GM21526 (cell line): ENCODE results near the gene ACSL3.
"Not testable (repeated sequence)": the region's sequence is repeated elsewhere in the genome, so short reads cannot be mapped to it uniquely, and the experiment has no call there.

Experiments used
- ATAC-seq: cut with Tn5 transposase; IDR thresholded peaks from one replicate; pipeline ENCODE4 v1.9.1; 2021; ENCODE audit warnings: moderate library complexity; ENCODE audit not compliant: unreplicated experiment, low FRiP score

ACSL3 gene

DNA sequence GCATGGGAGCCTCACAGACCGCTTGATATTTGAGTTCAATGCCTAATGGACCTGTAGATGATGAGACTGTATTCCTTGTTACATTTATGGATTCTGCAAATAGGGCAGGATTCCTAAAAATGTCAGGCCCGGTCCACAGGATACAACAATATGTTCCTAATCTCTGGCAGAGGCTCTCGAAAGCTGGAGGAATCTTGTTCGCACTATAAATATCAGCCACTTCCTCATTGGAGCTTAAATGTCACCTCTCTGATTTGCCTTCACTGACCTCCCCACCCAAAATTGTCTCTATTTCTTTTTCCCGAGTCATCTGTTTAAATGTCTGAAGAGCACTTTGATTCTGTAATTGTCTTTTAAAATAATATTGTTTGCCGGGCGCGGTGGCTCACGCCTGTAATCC lies 12.0 kb upstream of the ACSL3 start:
- no peak for ATAC-seq

- ATAC-seq = no peak
These were observed 8.7 kb upstream of the ACSL3 start for GRCh38 chr2:222851956-222852617.

DNA sequence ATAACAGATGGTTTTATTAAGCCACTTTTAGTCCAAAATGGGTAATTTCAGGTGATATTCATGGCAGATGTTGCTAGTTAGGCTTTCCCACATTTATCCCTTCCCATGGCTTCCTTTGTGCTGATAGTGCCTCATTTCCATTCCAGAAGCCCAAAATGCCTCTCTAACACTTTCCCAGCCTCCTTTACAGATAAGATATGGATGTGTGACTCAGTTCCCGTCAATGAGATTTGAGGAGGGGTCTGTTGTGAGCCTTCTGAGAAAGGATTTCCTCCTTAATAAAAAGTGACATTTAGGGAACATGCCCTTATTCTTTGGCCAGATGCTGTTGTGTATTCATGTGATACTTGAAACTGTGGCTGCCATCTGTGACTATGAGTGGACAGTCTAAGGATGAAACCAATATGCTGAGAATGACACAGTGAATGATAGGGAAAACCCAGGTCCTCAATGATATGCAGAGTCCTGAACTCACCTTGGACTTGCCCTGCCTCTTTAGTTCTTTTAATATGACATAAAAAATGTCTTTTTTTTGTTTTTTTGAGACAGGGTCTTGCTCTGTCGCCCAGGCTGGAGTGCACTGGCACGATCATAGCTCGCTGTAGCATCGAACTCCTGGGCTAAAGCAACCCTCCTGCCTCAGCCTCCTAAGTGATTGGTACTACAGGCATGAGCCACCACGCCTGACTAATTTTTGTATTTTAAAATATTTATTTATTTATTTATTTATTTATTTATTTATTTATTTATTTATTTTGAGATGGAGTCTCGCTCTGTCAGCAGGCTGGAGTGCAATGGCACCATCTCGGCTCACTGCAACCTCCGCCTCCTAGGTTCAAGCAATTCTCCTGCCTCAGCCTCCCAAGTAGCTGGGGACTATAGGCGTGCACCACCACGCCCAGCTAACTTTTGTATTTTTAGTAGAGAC lies 5.8 kb upstream of the ACSL3 start:
- ATAC-seq = no peak

- ATAC-seq = no peak
These were observed 837 bp upstream of the ACSL3 start for GRCh38 chr2:222859786-222860612.

DNA sequence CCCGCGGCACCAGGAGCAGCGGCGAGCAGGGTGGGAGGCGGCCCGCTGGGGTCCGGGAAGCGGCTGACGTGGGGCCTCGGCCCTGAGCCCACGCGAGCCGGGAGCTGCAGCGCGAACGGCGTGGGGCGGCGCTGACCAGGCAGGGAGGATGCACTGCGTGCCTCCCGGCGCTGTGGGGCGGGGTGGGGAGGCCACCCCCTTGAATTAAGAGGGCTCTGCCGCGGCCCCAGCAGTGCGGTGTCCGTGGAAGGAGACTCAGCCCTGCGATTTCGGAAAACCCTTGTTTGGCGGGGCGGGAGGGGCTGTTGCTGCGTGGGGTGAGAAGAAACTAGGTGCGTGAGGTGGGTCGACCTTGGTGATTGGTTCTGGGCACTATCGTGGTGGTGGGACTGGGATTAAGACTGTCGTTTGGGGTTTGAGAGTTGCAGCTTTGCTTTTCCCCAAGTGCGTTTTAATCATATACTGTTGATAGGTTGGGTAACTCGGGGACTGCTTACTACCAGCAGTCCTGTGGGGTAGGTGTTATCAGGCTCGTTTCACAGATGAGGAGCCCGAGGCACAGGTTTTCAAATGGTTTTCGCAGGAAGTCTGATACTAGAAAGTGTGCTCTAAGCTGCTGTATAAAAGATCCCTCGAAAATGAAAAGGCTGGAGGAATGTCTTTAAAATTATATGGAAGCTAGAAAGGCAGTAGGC lies 722 bp downstream of the ACSL3 start:
- ATAC-seq = peak; percentile 50

DNA sequence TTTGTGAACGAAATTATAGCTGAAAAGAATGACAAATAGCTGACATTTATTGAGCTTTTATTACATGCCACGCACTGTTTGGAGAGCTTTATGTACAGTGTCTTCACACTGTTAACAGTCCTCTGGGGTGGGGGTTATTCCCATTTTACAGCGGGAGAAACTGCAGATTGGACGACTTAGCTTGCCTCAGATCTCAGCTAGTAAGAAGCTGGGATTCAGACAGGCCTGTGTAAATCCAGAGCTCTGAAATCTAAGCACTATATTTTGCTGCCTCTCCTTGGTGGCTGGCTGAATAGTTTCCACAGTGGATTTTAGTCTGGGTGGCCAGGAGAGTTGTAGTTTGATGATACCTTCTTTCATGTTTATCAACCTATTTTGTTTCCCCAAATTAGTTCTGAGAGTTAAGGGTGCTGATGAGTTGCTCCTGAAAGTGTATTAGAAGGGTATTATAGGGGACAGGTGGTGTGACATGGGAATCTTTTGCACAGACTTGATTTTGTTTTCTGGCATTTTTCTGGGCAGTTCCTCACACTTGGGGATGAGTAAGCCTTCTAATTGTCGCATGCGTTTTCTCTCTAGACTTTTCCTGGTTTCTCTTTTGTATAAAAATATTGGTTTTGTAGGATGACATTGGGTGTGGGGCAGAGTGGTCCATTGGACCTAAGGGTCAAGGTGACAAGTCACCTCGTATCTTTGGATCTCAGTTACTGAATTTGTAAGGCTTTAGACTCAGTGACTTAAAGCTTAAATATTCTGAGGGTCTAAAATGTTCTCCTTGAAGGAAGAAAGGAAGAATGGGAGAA lies 1.5 kb downstream of the ACSL3 start:
- no peak for ATAC-seq

DNA sequence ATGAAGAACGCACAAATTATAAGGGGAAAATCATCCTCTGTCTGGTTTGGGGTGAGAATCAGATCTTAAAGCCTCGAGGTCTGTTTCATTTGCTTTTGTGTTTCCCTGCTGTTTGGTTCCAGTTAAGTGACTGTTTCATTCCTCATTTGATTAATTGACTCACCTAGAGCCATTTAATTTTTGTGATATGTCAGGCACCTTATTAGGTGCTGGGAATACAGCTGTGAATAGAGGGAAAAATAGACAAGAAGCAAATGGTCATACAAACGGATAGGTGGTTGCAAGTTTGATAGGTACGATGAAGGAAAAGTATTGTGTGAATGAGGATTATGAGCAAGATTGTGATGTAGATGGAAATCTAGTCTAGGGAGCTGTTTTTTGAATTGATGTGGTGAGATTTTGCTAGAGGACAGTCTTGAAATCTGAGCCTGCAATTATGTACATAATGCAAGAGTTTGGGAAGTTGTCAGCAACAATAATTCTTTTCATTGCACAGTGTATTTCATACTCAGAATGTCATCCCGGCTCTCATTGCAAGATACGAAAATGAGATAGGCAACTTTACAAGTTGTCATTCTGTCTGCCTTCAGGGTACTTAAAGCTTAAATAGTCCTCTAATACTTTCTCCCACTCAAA lies 2.2 kb downstream of the ACSL3 start:
- no peak for ATAC-seq

GRCh38 chr2:222864296-222864695 lies 3.5 kb downstream of the ACSL3 start:
- ATAC-seq = no peak

DNA sequence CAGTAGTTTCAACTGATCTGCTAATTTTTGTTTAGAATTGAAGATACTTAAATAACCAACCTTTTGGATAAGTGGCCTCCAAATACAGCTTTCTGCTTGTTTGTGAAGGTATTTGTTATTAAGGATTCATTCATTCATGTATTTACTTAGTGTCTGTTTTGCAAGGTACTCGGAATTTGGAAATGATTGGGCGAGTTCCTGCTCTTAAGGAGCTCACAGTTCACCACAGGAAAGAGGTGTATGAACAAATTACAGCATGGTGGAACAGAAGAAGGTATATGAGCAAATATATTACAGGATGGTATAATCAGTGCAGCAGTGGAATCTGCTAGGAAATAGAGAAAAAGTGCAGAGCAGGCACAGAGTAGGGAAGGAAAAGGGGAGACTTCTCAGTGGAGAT lies 4.5 kb downstream of the ACSL3 start:
- ATAC-seq = no peak

DNA sequence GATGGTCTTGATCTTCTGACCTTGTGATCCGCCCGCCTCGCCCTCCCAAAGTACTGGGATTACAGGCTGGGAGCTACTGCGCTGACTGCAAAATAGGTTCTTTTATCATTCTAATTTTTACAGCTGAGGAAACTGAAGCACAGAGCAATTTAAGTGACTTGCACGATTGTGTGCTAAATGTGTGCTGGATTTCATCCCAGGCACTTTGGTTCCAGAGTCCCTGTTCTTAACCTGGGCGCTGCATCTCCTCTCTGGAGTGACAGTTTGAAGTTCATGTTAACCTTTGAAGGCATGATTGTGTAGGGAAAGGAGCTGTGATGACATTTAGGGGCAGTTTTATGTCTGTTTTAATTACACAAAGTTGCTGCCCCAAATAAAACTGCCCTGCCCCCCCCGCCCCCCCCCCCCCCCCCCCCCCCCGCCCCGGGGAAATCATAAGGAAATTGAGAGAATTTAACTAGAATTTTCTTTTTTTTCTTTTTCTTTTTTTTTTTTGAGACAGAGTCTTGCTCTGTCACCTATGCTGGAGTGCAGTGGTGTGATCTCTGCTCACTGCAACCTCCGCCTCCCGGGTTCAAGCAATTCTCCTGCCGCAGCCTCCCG lies 5.6 kb downstream of the ACSL3 start:
- no peak for ATAC-seq

- ATAC-seq = not testable (repeated sequence)
These were observed 7.9 kb downstream of the ACSL3 start for GRCh38 chr2:222868560-222869251.

- ATAC-seq = no peak
These were observed 8.4 kb downstream of the ACSL3 start for GRCh38 chr2:222869252-222869560.

DNA sequence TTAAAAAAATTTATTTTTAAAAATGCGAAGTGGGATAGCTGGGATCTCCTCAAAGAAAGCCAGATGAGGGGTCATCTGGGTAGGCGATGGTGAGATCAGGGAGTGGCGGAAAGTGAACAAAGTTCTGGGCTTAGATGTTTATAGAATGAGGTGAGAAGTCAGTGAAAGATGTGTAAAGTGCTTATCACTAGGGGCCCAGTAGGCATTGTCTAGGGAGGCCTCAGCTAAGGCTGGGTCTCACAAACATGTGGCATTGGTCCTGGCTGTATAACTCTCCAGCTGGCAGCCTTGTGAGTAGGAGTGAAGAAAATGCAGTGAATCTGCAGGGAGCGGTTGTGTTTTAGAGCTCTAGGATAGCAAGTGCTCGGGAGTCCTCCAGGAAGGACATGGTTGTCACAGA lies 10.5 kb downstream of the ACSL3 start:
- ATAC-seq = no peak

DNA sequence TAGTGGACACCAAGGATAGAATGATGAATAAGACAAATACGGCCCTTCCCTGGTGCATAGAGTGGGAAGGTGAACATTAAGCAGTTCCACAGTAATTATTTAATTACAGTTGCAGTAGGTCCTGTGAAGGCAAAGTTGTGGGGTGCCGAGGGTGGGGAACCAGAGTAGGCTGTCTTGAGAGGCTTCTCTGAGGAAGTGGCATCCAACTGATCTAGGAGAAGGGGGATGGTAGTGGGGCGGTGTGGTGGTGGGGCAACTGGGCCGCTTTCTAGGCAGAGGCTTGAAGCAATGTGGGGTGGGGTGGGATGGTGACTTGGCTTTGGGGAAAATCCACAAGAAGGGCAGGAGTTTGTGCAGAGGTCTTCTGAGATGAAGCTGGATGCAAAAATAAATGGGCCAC lies 11.7 kb downstream of the ACSL3 start:
- no peak for ATAC-seq

DNA sequence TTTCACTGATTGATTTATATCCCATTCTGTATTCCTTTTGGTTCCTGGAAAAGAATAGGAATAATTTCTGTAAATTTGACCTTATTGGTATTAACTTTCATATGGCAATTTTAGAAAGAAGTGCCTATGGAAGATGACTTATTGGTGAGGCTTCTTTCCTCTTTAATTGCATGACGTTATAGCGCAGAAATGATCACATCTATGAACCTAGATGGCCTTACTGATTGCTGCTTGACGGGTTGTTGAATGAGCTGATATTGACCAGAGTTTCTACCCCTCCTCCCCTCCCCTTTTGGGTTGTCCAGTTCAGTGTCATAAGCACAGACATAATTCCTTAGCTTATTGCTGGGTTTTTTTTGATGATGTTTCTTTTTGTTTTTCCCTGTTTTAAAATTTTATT lies 14.6 kb downstream of the ACSL3 start:
- ATAC-seq = no peak

DNA sequence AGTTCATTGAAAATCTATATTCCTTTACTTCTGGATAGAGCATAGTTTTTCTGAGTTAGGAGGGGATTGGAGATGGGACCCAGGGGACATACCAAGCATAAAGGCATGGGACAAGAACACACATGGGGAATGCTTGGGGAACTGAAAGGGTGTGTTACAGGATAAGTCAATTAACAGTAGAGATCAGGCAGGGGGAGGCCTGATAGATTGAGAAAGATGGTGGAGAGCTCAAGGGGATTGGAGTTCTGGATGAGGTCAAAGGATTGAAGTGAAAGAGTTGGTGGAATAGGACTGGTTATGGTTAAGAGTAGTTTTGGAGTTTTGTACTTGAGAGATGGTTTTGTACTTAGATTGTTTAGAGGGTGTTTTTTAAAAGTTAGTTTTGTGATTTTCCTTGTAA lies 16.1 kb downstream of the ACSL3 start:
- ATAC-seq = no peak

- ATAC-seq = no peak
These were observed 16.9 kb downstream of the ACSL3 start for GRCh38 chr2:222877556-222878300.
